OCI-M2 (cell line): Measurements from ENCODE around the gene IMPDH2.

Source experiments
- DNase-seq: peaks from one replicate; lab custom pipeline; 2025; ENCODE audit not compliant: unreplicated experiment; lab: John Stamatoyannopoulos, UW

IMPDH2 gene

DNA sequence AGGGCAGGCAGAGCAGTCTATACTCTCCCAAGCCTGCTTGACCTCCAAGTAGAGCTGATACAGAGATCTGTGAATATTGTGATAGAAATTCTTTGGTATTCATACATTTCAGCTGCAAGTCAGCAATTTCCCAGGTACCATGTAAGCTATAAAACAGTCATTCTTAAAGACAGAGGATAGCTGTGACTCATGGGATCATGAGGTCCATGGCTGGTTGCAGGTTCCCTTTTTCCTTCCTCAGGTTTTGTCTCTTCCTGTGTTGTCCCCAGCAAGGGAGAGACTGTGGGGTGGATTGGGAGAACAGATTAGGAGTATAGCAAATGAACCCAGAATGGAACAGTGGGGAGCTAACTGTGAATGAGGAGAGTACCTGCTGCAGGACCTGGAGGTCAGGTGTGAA lies 44.5 kb downstream of the IMPDH2 start:
- no peak for DNase-seq

DNA sequence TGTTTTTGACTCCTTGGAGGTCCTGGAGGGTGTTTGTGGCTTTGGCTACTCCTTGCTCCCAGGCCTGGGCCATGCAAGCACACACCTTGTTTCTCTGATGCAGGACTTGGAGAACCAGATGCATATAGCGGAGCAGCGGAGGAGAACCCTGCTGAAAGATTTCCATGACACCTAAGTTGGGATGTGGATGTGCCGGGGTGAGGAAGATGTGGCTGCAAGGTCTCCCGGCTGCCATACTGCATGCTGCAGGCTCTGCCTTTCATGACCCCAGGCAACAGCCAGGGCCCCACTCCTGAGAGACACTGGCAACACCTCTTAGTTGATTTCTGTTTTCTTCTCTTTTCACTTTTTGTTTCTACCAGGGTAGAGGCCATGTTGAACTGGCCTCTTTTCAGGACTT lies 46.1 kb downstream of the IMPDH2 start:
- DNase-seq = no peak

DNA sequence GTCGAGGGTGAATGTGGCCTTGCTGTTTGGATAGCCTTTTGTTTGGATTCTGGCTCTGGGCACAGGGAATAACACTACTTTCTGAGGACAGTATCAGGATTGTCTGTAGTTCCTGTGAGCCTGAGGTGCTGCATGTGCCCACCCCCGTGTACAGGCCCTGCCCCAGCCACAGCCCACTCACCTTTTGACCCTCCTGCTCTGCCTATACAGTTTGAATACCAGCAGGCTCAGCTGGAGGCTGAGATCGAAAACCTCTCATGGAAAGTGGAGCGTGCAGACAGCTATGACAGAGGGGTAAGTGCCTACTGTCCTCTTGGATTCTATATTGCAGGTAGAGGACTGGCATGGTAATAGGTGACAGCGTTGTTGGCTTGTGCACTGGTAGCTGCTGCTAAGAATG lies 46.5 kb downstream of the IMPDH2 start:
- no peak for DNase-seq

DNA sequence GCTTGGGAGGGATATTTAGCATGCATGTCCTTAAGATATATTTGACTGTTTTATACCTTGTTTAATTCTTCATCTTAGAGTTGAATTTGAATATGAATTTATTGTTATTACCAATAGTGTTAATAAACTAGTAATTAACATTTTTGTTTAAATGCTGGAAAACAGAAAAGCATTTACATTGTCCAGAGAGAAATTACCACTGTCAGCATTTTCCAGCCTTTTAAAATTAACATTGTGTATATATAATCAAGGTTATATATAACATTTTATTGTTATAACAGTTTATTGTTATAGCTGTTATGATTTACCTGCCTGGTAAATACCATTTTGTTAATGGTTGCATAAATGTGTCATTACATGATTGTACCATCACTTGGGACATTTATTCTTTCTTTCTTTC lies 47.2 kb downstream of the IMPDH2 start:
- no peak for DNase-seq

DNA sequence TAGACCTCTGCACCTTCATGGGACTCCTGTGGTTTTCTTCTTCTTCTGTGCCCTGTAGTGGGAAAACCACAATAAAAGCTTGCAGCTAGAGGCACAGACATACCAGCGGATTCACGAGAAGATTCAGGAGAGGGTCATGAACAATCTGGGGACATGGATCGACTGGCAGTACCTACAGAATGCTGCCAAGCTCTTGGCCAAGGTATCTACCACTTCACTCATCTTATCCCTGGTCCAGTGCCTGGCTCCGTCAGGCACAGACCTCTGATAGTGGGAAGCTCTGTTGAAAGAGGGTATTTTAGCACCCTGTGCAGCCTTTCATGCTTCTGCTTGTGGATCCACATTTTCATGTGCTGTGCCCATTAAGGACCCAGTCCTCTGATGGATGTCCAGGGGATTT lies 48.9 kb downstream of the IMPDH2 start:
- DNase-seq = no peak

DNA sequence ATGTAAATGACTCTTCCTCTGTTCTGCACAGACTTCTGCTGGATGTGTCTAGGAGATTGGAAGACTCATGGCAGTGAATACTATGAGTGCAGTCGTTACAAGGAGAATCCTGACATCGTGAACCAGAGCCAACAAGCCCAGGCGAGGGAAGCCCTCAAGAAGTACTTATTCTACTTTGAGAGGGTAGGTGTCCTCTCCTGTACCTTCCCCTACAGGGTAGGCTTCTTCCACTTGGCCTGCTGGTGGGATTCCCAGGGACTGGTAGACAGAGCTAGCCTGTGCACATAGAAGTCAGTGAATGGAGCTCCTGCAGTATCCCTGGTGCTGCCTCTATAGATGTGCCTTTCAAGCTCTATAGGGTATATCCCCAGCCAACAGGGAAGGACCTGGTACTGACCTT lies 49.7 kb downstream of the IMPDH2 start:
- no peak for DNase-seq
